GM19372 (cell line): ENCODE data around the gene RAD51D.
"Not testable (repeated sequence)": the region's sequence is repeated elsewhere in the genome, so short reads cannot be mapped to it uniquely, and the experiment has no call there.

Experiments used
- ATAC-seq: cut with Tn5 transposase; IDR thresholded peaks from one replicate; pipeline ENCODE4 v1.9.1; 2021; ENCODE audit warnings: mild to moderate bottlenecking, low read depth, moderate library complexity; ENCODE audit not compliant: unreplicated experiment

Gene RAD51D

GRCh38 chr17:35119370-35120165 is at the start of gene RAD51D:
Gene RAD51D, minus strand, starts transcription at chr17:35119860. Its CDS starts 247 bp downstream, at chr17:35119613.
- ATAC-seq, result peak; percentile 83

- ATAC-seq, result no peak
Measured at GRCh38 chr17:35167666-35168065, 48.0 kb upstream of the RAD51D start.

- ATAC-seq, result no peak
Measured at GRCh38 chr17:35167046-35167445, 47.4 kb upstream of the RAD51D start.

- no peak for ATAC-seq
Measured at GRCh38 chr17:35166526-35166925, 46.9 kb upstream of the RAD51D start.

GRCh38 chr17:35164716-35165115 is 45.1 kb upstream of the RAD51D start:
- ATAC-seq, result no peak

GRCh38 chr17:35163886-35164285 is 44.2 kb upstream of the RAD51D start:
- ATAC-seq, result no peak

GRCh38 chr17:35162755-35163154 is 43.1 kb upstream of the RAD51D start:
- ATAC-seq, result no peak

- no peak for ATAC-seq
Measured at GRCh38 chr17:35161281-35161761, 41.7 kb upstream of the RAD51D start.

GRCh38 chr17:35160354-35161201 is 40.9 kb upstream of the RAD51D start:
- no peak for ATAC-seq

- ATAC-seq, result no peak
Measured at GRCh38 chr17:35159940-35160339, 40.3 kb upstream of the RAD51D start.

- no peak for ATAC-seq
Measured at GRCh38 chr17:35155246-35155645, 35.6 kb upstream of the RAD51D start.

- no peak for ATAC-seq
Measured at GRCh38 chr17:35154196-35155165, 34.8 kb upstream of the RAD51D start.

GRCh38 chr17:35152421-35153140 is 32.9 kb upstream of the RAD51D start:
- ATAC-seq, result no peak

- not testable (repeated sequence) for ATAC-seq
Measured at GRCh38 chr17:35151080-35151479, 31.4 kb upstream of the RAD51D start.

- ATAC-seq, result no peak
Measured at GRCh38 chr17:35149941-35150340, 30.3 kb upstream of the RAD51D start.

GRCh38 chr17:35148144-35148543 is 28.5 kb upstream of the RAD51D start:
- no peak for ATAC-seq

- ATAC-seq, result no peak
Measured at GRCh38 chr17:35147375-35147905, 27.8 kb upstream of the RAD51D start, which contains the start of gene UNC45B. Gene UNC45B, plus strand, starts transcription at chr17:35147817. Its CDS starts 447 bp downstream, at chr17:35148264.

- no peak for ATAC-seq
Measured at GRCh38 chr17:35146214-35146833, 26.7 kb upstream of the RAD51D start.

- no peak for ATAC-seq
Measured at GRCh38 chr17:35144840-35145239, 25.2 kb upstream of the RAD51D start.
